ENCODE data around the gene PRKACA.
"Not testable (repeated sequence)": the region's sequence is repeated elsewhere in the genome, so short reads cannot be mapped to it uniquely, and the experiment has no call there.

The PRKACA gene

GRCh38 chr19:14048443-14049153, 69.0 kb downstream of the PRKACA start:
- DNase-seq (ENCODE audit: low read depth in 2 of 2), result peak; percentile 57 to 71

- DNase-seq (ENCODE audit: low read depth in 2 of 2), result not testable (repeated sequence)
Observed at GRCh38 chr19:14047866-14048265, 69.7 kb downstream of the PRKACA start.

- DNase-seq (ENCODE audit: low read depth in 2 of 2), result not testable (repeated sequence)
Observed at GRCh38 chr19:14042659-14043608, 74.6 kb downstream of the PRKACA start.
